DND-41 (cell line): ENCODE measurements around the gene STMN3.

ENCODE experiments used
- CTCF ChIP-seq: IDR thresholded peaks from 2 replicates; pipeline ENCODE4 v1.5.1; 2012; ENCODE audit warnings: borderline replicate concordance, low read length, moderate library complexity, mild to moderate bottlenecking; ENCODE audit not compliant: poor library complexity, severe bottlenecking; ENCODE audit errors: extremely low read depth
- EZH2 ChIP-seq: IDR thresholded peaks from 3 replicates; pipeline ENCODE4 v1.6.1; 2012; ENCODE audit warnings: borderline replicate concordance, low read depth, mild to moderate bottlenecking, moderate library complexity, low read length, inconsistent platforms; ENCODE audit not compliant: severe bottlenecking

- TF ChIP-seq EZH2 (no peak), CTCF (no peak)
Observed at GRCh38 chr20:63679799-63680305, 26.6 kb upstream of the STMN3 start.
